ENCODE data around the gene MEGF8.

DNA sequence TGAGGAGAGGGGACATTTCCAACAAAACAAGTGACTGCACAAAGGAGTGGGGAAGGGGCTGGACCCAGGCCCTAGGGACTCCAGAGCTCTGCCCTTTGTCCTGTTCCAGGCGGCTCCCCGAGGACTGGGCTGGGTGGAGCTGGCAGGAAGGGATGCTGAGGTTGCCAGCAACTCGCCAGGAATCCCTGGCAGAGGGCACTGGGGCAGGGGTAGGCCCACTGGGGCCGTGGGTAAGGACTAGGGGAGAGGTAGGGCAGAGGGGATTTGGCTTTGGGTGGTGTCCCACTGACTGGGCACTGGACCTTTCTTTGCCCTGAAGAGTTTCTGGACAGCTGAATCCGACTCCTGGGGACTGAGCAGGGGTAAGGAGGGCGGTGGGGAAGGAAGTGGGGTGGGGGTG lies 93.9 kb downstream of the MEGF8 start:
- TF ChIP-seq, protein P1, sequence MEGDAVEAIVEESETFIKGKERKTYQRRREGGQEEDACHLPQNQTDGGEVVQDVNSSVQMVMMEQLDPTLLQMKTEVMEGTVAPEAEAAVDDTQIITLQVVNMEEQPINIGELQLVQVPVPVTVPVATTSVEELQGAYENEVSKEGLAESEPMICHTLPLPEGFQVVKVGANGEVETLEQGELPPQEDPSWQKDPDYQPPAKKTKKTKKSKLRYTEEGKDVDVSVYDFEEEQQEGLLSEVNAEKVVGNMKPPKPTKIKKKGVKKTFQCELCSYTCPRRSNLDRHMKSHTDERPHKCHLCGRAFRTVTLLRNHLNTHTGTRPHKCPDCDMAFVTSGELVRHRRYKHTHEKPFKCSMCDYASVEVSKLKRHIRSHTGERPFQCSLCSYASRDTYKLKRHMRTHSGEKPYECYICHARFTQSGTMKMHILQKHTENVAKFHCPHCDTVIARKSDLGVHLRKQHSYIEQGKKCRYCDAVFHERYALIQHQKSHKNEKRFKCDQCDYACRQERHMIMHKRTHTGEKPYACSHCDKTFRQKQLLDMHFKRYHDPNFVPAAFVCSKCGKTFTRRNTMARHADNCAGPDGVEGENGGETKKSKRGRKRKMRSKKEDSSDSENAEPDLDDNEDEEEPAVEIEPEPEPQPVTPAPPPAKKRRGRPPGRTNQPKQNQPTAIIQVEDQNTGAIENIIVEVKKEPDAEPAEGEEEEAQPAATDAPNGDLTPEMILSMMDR (IDR thresholded peaks at IDR 0.05): no peak
- no peak for TF ChIP-seq POLR2A (IDR thresholded peaks at IDR 0.05)
